GM19324 (cell line): ENCODE results near the gene ALMS1.
"Not testable (repeated sequence)": the region's sequence is repeated elsewhere in the genome, so short reads cannot be mapped to it uniquely, and the experiment has no call there.

Experiments used
- ATAC-seq: cut with Tn5 transposase; IDR thresholded peaks from one replicate; pipeline ENCODE4 v1.9.1; 2021; ENCODE audit warnings: mild to moderate bottlenecking, moderate library complexity; ENCODE audit not compliant: unreplicated experiment, low FRiP score

ALMS1 gene

DNA sequence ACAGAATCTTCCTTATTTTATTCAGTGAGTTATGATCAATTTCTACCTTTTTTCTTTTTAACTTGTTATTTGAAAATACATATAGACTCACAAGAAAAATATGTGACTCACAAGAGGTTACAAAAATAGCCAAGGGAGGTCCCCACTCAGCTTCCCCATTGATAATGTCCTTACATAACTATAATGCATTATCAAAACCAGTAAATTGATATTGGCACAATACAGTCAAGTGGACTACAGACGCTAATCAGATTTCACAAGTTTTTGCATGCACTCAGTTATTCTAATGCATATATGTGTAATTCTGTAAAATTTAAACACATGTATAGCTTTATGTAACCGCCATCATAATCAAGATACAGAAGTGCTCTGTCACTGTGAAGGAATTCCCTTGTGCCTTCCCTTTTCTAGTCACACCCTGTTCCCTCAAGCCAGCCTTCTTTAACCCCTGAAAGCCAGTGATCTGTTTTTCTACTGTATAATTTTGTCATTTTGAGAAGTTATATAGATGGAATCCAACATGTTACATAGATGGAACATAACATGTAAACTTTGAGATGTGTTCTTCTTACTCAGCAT, 118.4 kb downstream of the ALMS1 start:
- no peak for ATAC-seq

DNA sequence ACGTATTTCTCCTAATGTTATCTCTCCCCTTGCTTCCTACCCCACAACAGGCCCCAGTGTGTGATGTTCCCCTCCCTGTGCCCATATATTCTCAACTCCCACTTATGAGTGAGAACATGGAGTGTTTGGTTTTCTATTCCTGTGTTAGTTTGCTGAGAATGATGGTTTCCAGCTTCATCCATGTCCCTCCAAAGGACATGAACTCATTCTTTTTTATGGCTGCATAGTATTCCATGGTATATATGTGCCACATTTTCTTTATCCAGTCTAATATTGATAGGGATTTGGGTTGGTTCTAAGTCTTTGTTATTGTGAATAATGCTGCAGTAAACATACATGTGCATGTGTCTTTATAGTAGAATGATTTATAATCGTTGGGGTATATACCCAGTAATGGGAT, 119.2 kb downstream of the ALMS1 start:
- not testable (repeated sequence) for ATAC-seq

GRCh38 chr2:73510470-73510869, 124.8 kb downstream of the ALMS1 start:
- not testable (repeated sequence) for ATAC-seq

DNA sequence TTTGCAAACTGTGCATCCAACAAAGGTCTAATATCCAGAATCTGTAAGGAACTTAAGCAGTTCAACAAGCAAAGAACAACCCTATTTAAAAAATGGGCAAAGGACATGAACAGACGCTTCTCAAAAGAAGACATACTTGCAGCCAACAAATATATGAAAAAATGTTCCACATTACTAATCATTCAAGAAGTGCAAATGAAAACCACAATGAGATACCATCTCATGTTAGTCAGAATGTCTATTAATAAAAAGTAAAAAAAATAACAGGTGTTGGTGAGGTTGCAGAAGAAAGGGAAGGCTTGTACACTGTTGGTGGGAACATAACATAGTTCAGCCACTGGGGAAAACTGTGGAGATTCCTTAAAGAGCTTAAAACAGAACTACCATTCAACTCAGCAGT, 130.4 kb downstream of the ALMS1 start:
- ATAC-seq = no peak

- no peak for ATAC-seq
Observed at GRCh38 chr2:73528688-73529087, 143.1 kb downstream of the ALMS1 start.

GRCh38 chr2:73530773-73531172, 145.1 kb downstream of the ALMS1 start:
- not testable (repeated sequence) for ATAC-seq

- no peak for ATAC-seq
Observed at GRCh38 chr2:73532381-73532780, 146.7 kb downstream of the ALMS1 start.

GRCh38 chr2:73536133-73536840, 150.7 kb downstream of the ALMS1 start:
- ATAC-seq = no peak

- not testable (repeated sequence) for ATAC-seq
Observed at GRCh38 chr2:73560875-73561274, 175.2 kb downstream of the ALMS1 start.

DNA sequence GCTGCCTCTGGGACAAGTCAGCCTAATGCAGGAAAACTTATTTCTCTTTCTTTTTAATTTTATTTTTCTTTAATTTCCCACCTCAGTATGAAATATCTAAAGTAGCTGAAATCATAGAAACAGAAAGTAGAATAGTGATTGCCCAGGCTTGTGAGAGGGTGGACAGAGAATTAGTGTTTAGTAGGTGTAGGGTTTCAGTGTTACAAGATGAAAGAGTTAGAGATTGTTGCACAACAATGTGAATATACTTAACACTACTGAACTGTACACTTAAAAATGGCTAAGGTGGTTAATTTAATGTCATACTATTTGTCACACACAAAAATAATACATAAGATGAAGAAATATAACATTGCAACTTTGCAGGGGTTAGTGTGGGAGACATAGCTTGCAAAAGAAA, 175.8 kb downstream of the ALMS1 start:
- ATAC-seq = no peak

- no peak for ATAC-seq
Observed at GRCh38 chr2:73564986-73565385, 179.3 kb downstream of the ALMS1 start.

- ATAC-seq = no peak
Observed at GRCh38 chr2:73566288-73566878, 180.7 kb downstream of the ALMS1 start.

DNA sequence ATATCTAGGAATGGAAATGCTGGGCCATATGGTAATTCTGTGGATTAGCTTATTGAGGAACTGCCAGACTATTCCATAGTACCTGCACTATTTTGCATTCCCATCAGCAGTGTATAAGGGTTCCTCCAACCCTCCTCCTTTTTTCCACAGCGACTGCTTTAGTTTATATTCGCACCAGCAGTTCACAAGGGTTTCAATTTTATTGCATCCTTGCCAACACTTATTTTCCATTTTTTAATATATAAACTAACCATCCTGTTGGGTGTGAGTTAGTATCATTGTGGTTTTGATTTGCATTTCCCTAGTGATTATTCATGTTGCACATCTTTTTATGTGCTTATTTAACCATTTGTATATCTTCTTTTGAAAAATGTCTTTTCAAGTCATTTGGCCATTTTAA, 189.6 kb downstream of the ALMS1 start:
- no peak for ATAC-seq

GRCh38 chr2:73582364-73582763, 196.7 kb downstream of the ALMS1 start:
- no peak for ATAC-seq

DNA sequence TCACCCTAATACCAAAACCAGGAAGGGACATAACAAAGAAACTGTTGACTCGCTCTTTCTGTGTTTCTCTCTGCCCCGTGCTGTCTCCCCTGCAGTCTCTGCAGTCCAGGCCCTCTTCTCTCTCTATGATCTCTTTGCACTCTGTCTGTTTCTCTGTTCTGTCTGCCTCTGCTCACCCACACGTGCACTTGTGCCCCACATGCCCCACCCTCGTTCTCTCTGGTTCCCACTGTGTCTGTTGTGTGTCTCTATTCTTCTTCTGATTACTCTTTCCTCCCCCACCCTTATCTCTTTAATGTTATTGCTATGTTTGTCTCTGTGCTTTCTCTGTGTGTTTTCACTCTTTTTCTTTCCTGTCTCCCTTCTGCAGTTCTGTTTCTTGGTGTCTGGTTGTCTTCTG, 202.5 kb downstream of the ALMS1 start:
- no peak for ATAC-seq

- ATAC-seq = no peak
Observed at GRCh38 chr2:73593680-73594079, 208.0 kb downstream of the ALMS1 start.

- ATAC-seq = no peak
Observed at GRCh38 chr2:73594251-73594650, 208.6 kb downstream of the ALMS1 start.

GRCh38 chr2:73601780-73602179, 216.1 kb downstream of the ALMS1 start:
- ATAC-seq = no peak

DNA sequence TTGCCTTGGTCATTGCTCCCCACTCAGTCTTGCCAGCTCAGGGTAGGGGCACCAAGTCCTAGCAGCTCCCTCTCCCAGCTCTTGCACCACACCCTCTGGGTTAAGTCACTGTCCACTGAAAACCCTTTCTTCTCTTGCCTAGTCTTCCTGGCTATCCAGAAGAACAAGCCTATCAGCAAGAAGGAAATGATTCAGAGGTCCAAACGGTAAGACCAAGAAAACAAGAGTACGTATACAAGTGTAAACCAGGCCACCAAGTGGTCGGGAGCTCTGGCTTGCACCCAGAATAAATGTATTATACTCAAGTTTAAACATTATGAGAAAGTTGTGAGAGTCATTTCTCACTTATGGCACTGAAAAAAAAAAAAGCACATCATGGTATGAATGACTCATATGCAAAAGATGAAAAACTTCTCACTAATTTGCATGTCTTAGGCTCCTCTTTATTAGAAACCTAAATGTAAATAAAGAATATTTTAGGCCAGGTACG, 217.5 kb downstream of the ALMS1 start:
- not testable (repeated sequence) for ATAC-seq

GRCh38 chr2:73604589-73604988, 219.0 kb downstream of the ALMS1 start:
- ATAC-seq = not testable (repeated sequence)

DNA sequence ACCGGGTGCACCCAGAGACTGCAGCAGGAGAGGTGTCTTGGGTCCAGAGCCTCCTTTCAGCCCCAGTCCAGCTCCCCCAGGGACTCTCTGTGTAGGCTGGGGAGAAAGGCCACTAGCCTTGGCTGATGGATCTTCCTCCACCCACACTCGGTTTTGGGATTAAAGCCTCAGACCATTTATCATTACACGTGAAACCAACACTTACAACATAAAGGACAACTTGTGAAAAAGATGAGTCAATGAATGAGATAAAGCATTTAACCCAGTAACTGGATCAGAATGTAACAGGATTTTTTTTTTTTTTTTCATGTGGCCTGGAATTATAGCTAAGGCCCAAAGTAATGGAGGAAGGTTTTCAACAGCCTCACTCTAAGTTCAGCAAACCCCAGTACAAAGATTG, 224.5 kb downstream of the ALMS1 start:
- no peak for ATAC-seq

DNA sequence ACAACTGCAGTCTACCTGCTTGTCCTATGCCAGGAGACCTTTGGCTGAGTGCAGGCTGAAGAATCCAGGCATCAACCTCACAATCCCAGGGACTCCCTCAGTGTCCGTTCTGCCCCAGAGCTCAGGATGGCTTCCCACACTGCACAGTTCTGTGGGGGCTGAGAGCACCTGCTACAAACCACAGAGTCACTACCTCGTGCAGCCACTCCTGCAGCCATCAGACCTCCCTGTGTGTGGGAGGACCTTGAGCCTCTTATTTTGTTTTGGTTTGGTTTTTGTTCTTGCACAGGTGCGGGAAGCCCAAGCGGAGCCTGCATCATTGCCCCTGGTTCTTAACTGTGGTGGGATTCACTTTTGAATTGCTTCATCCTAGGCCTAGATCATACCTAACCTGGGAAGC, 225.6 kb downstream of the ALMS1 start:
- no peak for ATAC-seq
